HG03571 (cell line): Measurements from ENCODE around the gene CAD.
"Not testable (repeated sequence)": the region's sequence is repeated elsewhere in the genome, so short reads cannot be mapped to it uniquely, and the experiment has no call there.

Experiments
- ATAC-seq: cut with Tn5 transposase; IDR thresholded peaks from one replicate; pipeline ENCODE4 v1.9.1; 2021; ENCODE audit not compliant: unreplicated experiment

The CAD gene

DNA sequence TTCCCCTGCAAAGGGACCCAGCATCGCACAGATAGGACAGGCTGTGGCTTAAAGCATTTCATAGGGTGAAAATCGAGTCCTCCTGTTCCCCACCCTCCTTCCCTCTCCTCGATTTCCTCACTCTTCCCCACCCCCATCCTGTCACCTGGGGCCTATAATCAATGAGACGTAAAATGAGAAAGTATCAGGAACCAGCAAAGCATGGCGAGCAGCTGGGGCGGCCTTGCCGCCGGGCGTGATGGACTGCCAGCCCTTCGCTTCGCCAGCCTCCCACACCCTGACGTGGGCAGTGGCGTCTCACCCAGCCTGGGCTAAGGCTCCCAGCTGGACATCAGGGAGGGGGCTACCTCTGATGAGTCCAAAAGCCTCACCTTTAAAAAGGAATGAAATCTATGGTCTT lies 34.6 kb downstream of the CAD start:
- no peak for ATAC-seq

DNA sequence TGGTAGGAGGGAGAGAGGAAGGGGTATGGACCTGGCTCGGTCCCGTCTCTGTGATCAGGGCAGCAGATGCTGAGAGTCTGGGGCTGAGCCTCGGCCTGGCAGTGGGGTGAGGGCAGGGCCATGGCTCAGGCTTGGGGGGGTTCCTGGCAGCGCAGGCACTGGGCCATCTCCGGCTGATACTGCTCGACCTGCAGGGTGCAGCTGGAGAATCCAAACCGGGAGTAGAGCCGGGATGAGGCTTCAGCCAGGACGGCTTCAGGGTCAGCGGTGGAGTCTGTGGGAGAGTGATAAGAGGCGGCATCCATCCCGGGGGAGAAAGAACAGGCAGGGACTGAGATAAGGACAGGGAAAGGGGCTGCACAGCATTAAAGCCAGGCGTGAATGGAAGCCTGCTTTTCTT lies 38.0 kb downstream of the CAD start:
- ATAC-seq = no peak

DNA sequence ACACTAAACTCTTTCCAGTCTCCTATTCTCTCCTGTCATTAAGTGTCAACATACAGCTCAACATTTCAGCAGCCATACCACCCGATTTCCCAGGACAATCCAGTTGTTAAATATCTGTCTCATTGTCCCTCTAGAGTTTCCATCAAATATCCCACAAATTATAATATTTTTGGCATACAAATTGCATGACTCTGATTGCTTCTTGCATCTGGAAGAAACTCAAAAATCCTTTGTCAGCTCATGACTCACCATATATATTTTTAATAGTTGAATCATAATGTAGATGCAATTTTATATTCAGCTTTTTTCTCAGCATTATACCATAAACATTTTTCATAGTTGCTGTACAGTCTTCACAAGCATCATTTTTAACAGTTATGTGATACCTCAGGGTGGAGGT lies 38.5 kb downstream of the CAD start:
- ATAC-seq = no peak

DNA sequence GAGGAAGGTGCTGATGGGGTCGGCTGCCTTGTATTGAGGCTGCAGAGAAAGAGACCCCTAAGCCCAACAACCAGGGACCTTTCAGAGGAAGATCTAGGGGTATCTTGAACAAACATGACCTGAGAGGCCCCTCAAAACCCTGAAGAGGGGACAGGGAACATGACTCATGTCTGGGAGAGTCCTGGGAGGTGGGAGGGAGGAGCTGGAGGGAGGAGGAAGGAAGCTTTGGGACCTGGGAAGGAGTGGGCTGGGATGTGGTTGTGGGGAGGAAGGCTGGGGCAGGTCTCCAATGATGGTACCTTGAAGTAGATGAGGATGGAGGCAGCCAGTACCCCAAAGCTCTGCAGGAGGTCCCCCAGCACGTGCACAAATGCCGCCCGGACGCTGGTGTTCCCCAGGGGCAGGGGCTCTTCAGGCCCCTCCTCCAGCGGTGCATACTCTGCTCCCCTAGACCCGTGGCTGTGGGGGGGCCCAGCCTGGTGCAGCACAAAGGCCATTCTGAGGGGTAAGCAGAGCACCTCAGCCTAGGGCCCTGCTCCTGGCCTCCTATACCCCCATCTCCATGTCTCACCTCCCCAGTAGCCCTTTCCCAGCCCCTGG lies 39.8 kb downstream of the CAD start:
- no peak for ATAC-seq

DNA sequence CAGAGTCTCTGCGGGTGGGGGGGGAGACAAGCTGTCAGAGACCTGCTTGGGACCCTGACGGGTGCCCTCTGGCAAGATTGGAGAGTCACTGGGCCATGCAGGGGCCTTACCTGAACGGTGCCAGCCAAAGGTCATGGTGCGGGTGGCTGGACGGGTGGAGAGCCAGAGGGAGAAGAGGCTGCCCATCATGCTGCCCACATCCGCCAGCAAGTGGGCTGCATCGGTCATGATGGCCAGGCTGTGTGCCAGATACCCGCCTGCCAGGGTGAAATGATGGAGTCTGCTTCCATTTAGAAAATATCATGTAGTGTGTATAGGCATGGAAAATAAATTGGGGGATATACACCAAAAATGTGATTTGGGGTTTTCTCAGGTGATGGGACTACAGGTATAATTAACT lies 40.9 kb downstream of the CAD start:
- ATAC-seq = no peak

DNA sequence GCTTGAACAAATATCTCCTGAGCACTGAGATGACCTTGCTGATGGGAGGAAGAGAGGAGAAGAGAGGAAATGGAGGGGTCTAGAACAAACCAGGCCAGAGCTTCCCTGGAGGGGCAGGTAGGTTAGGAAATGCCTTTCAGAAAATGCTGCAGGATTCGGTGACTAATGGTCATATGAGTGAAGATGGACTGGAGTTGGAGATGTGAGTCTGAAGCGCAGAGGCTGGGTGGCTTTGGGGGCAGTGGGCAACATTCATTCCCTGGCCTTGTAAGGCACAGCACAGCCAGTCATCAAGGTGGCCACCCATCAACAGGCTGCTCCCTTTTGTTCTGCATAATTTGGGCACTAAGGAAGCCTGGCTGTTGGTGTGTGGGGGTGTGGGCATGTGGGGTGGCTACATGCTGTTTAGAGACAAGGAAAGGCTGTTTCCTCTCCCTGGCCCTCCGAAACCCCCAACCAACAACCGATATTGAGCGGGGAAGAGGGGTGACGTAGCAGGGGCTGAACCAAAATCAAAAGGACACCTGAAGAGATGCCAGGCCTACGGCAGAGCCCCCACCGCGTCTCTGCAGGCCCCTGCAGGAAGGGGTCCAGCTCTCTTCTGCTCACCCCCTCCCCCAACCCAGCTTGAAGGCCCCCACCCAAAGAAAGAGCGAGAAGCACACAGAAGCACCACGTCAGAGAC lies 44.2 kb downstream of the CAD start:
- no peak for ATAC-seq

DNA sequence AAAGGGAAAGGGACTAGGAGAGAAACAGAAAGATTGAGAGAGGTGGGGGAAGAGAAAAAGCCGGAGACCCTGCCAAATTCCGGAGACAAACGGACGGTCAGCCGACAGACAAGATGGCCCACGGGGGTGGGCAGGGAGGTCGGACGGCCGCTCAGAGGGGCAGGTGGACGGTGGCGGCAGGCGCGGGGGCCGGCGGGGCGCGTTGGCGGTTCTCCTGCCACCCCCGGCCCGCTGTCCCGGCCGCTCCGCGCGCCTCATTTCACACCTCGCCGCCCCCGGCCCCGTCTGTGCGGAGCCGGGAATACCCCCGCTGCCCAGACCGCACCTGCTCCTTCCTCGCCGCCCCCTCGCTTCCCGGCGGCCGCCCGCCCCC lies 44.7 kb downstream of the CAD start:
- ATAC-seq = no peak

DNA sequence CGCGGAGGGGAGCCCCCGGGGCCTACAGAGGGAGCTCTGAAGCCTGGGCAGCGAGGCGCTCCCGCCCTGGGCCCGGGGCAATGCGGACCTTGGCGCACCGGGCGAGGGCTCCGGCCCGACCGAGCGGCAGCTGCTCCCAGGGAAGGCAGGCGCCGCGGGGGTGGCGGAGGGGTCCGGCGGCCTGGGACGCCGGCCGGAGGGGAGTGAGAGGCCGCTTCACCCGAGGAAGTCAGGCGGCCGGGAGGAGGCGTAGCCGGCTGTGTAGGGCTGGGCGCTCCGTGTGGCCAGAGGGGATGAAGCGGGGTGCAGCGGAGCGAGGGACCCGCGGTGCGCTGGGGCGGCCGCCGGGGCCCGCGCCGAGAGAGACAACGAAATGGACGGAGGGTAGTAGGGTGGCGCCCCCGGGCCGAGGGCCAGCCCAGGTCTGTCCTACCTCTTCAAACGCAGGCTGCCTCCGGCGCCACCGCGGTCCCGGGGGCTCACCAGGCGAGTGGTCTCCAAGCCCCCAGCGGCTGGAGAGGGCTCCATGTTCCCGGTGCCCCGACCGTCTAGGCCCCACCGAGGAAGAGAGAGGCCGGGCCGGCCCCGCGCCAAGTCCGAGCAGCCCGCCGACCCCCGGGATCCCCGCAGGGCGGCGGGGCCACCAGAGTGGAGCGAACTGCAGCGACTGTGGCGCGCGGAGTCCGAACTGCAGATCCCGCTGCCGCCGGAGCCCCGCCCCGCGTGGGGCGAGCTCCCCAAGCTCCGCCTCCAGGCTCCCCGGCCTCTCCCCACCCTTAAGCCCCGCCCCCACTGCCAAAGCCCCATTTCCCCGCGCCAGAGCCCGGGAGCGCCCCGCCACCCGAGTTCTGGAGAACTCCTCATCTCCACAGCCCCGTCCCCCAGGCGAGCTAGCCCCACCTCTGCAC lies 45.5 kb downstream of the CAD start, which contains the start of gene SLC30A3:
Gene SLC30A3, minus strand, starts transcription at position 669 of the 908 bp plus-strand sequence. Its CDS starts 141 bp downstream, at position 528.
- no peak for ATAC-seq

DNA sequence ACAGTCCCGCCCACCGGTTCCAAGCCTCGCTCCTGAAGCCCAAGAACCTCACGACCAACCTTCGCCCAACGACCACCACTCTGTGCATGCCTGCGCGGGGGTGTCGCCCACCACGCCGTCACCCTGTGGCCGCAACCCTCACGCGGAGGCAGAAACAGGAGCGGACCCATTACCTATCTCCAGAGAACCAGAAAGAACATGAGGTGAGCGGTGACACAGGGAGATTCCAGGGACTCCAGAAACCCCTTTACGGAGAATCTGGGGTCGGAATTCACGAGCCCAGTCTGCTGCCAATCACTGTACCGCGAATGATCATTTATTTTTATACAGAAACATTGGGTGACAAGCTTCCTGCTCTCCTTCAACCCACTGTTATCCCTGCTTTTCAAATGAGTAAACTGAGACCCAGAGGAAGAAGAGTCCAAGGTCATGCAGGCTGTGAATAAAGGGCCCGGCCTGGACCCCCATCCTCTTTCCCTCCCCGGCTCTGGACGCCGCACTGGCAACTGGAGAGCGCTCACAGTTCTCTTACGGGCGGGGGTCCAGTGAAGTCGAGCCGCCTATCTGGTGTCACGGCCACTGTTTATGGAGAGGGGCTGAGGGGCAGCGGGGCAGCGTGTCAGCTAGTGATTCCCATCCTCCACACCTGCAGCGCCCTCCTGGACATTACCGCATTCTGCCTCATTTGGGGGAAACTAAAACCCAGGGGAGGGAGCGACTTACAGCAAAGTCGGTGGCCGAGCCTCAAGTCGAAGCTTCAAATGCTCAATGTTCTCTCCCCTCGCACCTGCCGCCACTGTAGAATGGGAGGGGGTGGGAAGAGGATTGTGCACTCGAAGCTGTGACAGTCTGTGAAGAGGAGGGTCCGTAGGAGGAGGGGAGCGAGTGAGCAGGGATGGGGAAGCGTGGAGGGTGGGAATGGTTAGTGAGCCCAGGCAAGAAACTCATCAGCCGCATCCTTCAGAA lies 46.4 kb downstream of the CAD start:
- ATAC-seq = no peak

DNA sequence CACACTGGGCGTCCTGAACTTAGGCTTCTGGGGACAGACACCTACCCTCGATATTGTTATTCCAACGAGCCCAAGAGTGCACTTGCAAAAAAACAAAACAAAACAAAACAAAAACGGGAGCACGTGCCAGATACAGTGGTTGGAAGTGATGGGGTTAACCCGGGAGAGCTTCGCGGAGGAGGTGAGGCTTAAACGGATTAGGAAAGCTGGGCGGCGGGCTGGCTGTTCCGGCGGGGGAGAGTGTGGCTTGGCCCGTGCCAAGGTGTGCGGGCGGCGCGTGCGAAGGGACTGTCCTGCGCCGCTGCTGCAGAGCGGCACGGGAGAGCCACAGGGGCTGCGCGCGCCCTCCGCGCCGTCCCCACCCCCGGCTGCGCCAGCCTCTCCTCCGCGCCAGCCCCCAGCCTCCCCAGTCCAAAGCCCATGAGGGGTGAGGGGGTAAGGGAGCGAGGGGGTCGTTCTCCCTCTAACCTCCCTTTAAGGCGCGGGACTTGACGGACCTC lies 47.1 kb downstream of the CAD start:
- no peak for ATAC-seq

DNA sequence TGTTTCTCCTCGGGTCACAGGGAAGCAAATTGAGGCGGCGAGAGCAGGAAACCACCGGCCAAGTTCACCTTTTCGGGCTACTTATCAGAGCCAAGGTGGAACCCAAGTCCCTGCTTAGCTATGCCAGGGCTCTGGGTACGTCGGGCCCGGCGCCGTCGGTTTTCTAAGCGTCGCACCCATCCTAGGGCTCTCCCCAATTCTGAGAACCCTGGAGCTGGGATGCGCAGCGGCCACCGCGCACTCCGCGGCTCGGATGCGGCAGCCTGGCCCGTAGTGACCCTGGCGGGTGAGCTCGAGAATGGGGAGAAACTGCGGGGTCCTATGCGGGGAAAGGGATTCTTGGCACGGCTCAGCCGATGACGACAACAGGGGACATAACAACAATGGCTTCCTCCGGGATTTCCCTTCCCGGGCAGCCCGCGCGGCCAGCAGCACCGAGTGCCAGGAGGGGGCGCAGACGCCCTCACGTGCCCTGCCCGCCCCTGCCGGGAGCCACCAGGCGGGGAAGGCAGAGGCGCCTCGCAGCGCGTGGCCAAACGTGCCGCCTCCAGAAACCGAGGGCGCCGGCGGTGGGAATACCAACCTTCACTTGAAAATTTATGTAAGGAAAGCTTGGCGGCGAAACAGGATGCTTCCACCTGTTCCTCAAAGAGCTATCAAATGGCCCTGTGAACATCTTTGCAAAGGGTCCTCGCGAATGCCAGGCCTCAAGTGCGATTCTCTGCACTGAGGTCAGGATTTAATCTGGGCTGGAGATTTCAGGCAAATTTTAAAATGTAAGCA lies 47.8 kb downstream of the CAD start:
- ATAC-seq = no peak

DNA sequence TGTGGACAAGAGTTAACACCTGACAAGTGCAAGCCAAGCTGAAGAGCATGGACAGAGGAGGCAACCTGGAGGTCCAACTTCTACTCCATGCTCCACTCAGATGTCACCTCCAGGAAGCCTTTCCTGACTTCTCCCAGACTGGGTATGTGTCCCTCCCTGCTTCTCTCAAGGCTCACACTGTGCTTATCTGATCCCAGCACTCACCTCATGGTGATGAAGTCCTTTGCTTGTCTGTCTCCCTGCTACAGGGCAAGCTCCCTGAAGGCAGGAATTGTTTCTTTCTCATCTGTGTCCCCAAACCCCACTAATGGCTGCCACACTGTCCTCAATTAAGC lies 48.3 kb downstream of the CAD start:
- ATAC-seq = no peak

DNA sequence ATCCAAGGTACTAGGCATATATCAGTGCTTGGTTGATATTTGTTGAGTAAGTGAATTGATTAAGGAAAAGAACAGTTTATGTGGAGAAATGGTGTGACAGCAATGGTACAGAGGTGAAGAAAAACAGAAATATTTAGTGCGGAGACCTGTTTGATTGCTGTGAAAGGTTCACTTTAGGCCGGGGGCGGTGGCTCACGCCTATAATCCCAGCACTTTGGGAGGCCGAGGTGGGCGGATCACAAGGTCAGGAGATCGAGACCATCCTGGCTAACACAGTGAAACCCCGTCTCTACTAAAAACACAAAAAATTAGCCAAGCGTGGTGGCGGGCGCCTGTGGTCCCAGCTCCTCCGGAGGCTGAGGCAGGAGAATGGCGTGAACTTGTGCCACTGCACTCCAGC lies 51.1 kb downstream of the CAD start:
- ATAC-seq = not testable (repeated sequence)

DNA sequence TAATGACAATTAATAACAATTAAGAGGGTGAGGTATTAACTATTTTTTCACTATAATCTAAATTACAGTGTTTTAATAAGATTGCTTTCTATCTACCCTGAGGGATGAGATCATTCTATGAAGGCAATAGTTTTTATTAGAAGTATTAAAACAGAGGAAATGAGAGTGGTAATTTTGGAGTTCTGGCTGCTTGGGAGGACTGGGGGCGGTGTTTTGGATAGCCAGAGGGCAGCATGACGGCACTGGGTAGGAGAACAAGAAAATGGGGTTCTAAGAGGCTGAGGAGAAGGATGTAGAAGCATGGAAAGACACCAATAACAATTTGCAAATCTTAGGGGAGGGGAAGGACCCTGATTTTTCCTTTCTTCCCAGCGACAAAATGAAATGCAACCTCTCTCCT lies 53.0 kb downstream of the CAD start:
- ATAC-seq = no peak

DNA sequence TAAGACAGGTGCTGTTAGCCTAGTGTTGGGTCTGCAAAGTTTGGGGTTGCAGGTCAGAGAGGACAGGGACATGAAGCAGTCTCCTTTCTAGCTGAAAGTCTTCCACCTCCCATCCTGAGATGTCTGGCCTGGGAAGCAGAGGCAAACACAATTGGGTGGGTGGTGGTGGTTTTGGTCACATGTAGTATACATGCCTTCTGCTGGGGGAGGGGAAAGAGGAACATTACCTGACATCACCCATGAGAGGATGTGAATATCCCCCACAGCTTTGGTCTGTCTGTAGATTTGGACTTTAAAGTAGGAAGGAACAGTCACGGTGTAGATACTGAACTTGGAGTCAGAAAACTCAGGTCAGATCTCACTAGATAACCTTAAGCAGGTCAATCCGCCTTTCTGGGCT lies 53.5 kb downstream of the CAD start:
- ATAC-seq = no peak

DNA sequence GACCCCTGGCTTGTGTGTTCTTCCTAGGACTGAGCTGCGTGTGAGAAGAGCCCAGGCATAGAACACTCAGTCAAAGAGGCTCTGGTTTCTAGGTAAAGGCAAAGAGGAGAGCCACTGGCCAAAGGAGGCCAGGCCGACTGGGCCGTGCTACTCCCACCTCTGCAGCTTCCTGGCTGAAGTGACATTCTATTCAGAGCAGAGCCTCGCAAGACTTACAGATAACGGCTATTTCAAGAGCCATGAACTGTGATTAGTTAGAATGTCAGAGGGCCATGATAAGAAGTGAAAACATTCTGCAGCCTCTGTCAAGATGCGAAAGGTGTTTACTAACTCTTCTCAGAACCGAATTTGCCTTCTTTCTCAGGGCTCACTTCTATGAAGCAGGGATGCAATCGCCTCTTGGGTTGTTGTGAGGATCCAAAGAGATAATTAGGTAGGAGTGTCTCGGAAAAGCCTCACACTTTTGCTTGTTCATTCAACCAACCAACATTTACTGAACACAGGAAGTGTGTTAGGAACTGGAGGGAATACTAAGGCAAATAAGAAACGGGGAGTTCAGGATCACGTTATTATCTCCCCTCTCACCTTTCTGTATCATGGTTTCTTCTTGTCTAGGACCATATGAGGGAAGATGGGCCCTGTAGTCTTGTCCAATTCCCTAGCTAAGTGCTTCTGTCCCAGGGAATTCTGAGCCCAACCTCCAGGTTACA lies 54.6 kb downstream of the CAD start:
- no peak for ATAC-seq

DNA sequence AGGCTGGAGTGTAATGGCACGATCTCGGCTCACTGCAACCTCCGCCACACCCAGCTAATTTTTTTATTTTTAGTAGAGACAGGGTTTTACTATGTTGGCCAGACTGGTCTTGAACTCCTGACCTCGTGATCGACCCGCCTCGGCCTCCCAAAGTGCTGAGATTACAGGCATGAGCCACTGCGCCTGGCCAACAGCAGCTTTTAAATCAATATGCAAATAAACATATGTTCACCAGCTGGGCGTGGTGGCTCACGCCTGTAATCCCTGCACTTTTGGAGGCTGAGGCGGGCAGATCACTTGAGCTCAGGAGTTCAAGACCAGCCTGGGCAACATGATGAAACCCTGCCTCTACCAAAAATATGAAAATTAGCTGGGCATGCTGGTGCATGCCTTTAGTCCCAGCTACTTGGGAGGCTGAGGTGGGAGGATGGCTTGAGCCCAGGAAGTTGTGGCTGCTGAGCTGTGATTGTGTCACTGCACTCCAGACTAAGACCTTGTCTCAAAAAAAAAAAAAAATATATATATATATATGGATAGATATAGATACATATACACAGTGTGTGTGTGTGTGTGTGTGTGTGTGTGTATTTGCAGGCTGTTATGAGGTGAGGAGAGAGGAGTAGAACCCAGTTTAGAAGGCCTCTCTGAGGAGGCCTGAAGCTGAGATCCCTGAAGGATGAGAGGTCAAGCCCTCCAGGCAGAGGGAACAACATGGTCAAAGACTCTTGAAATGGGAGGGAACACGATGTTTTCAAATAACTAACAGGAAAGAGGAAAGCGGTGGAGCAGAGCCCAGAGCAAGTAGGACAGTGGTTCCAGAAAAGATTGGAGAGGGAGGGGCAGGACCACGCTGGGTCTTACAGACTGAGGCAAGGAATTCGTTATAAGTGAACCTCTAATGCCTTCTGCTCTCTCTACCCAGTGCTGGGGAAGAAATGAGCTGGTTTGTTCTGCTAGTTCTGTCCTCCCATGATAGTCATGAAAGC lies 55.7 kb downstream of the CAD start:
- not testable (repeated sequence) for ATAC-seq
